Activated B cell treated with CpG ODN at 0.5 μM for 24 hours (primary cell): ENCODE results near the gene ING3. TPM values are rescaled to one million over a fixed set of nuclear protein-coding genes. Genes with fewer than 3 reads are reported as not detected.

ENCODE experiments used
- ATAC-seq: fragments of 200-7000 bp; cut with Tn5 transposase; one replicate; pipeline ENCODE4 v1.10.0; 2021; ENCODE audit warnings: low read depth, mild to moderate bottlenecking, moderate library complexity
- CTCF ChIA-PET: fragments of 350-600 bp; sonication (Branson Sonifier 250); formaldehyde crosslinking; loops from one replicate; lab custom pipeline; 2021; ENCODE audit warnings: antibody characterized with exemption; lab: Charles Lee
- POLR2A ChIA-PET: fragments of 350-600 bp; sonication (Branson Sonifier 250); formaldehyde crosslinking; loops from one replicate; lab custom pipeline; 2021; ENCODE audit warnings: antibody characterized with exemption; lab: Charles Lee
- DNase-seq: peaks from one replicate; pipeline ENCODE4 v3.0.0; 2022
- H3K27ac Mint-ChIP-seq: one replicate; pipeline ENCODE4 v1.8.0; 2020; ENCODE audit warnings: mixed read lengths
- H3K27me3 Mint-ChIP-seq: one replicate; pipeline ENCODE4 v1.8.0; 2021; ENCODE audit warnings: mixed read lengths
- H3K36me3 Mint-ChIP-seq: one replicate; pipeline ENCODE4 v1.8.0; 2021; ENCODE audit warnings: low read depth, mixed read lengths
- H3K4me1 Mint-ChIP-seq: one replicate; pipeline ENCODE4 v1.8.0; 2021; ENCODE audit warnings: mixed read lengths
- H3K4me3 Mint-ChIP-seq: one replicate; pipeline ENCODE4 v1.8.0; 2020; ENCODE audit warnings: mild to moderate bottlenecking, mixed read lengths
- H3K9me3 Mint-ChIP-seq: one replicate; pipeline ENCODE4 v1.8.0; 2020; ENCODE audit warnings: mixed read lengths
- intact Hi-C: fragments of 100-400 bp; cut with micrococcal nuclease; formaldehyde crosslinking; loops from one replicate; pipeline ENCODE4 v1.15.1; 2024
- total RNA-seq: library from RNA; stranded (reverse); gene quantifications from 2 replicates; pipeline ENCODE4 v1.2.3, GENCODE V29; 2022
- TF ChIP-seq, protein P1 (sequence below): fragments of 200-600 bp; IDR thresholded peaks from one replicate; pipeline ENCODE4 v1.8.0; 2022; ENCODE audit warnings: antibody characterized with exemption, mild to moderate bottlenecking

ING3 gene
- total RNA-seq, 1 donor from 2014 or later: 36.1 TPM

DNA sequence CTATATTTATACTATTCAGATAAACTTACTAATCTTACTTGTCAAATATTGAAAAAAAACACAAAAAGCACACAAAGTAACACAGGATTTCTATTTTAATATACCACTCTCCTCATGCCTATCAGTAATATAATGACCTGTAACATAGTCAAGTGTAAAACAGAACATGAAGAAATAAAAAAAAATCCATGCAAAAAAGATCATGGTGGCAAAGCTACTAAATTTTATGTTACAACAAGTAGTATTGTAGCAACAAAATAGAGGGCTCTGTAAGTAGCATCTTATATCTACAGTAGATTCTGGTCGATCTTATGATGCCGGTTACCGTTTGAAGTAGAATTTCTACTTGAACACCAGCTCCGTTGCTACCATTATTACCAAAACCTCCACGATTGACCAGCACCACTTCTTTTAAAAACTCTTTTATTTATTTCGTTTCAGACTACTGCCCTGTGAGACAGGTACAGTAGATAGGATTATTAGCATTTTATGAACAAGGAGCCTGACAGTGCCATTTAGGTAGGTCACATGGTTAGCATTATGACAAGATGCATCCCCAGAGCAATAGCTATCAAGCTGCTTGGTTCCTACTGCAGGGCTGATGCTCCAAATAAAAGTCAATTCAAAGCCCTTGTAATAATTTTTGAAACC, 40.0 kb downstream of the ING3 start:
- Mint-ChIP-seq H3K36me3 (no peaks in the 10 kb centered on the region), H3K4me1 (peaks cover 24% of the 10 kb centered on the region), H3K9me3 (no peaks in the 10 kb centered on the region), H3K4me3 (no peak overlapping the region), H3K27ac (no peak overlapping the region), H3K27me3 (peaks cover 31% of the 10 kb centered on the region)
- POLR2A ChIA-PET: interaction anchor here (0.6 kb wide), 2 partner anchors 9 to 430 kb away, joined by 3 read pairs; no protein-coding TSS in a partner anchor
- DNase-seq (no peak), ATAC-seq (no peak)
- CTCF ChIA-PET: interaction anchor here (1.0 to 6.5 kb wide), 2 partner anchors 92 to 118 kb away, joined by 3 to 48 read pairs; no protein-coding TSS in a partner anchor
- TF ChIP-seq, protein P1, sequence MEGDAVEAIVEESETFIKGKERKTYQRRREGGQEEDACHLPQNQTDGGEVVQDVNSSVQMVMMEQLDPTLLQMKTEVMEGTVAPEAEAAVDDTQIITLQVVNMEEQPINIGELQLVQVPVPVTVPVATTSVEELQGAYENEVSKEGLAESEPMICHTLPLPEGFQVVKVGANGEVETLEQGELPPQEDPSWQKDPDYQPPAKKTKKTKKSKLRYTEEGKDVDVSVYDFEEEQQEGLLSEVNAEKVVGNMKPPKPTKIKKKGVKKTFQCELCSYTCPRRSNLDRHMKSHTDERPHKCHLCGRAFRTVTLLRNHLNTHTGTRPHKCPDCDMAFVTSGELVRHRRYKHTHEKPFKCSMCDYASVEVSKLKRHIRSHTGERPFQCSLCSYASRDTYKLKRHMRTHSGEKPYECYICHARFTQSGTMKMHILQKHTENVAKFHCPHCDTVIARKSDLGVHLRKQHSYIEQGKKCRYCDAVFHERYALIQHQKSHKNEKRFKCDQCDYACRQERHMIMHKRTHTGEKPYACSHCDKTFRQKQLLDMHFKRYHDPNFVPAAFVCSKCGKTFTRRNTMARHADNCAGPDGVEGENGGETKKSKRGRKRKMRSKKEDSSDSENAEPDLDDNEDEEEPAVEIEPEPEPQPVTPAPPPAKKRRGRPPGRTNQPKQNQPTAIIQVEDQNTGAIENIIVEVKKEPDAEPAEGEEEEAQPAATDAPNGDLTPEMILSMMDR: no peak
- intact Hi-C loops: no loop called here

- intact Hi-C loops: no loop called here
- H3K4me1 Mint-ChIP-seq: peaks cover 29% of the 10 kb centered on the region
- POLR2A ChIA-PET: interaction anchor here (0.6 kb wide), 2 partner anchors 8 to 430 kb away, joined by 3 read pairs; no protein-coding TSS in a partner anchor
Observed at GRCh38 chr7:120991161-120991560, 40.6 kb downstream of the ING3 start.

GRCh38 chr7:120991581-120991980, 41.0 kb downstream of the ING3 start:
- CTCF ChIA-PET: no interaction called here
- H3K27me3 Mint-ChIP-seq: peaks cover 28% of the 10 kb centered on the region
- ATAC-seq: no peak

More at GRCh38 chr7:120991161-120991560, 40.6 kb downstream of the ING3 start:
- Mint-ChIP-seq H3K4me3 (no peak overlapping the region), H3K9me3 (no peaks in the 10 kb centered on the region), H3K27ac (no peak overlapping the region), H3K27me3 (peaks cover 32% of the 10 kb centered on the region), H3K36me3 (no peaks in the 10 kb centered on the region)
- TF ChIP-seq, protein P1: no peak
- CTCF ChIA-PET: interaction anchor here (1.0 to 6.5 kb wide), 2 partner anchors 91 to 117 kb away, joined by 3 to 48 read pairs; no protein-coding TSS in a partner anchor
- ATAC-seq (no peak), DNase-seq (no peak)

DNA sequence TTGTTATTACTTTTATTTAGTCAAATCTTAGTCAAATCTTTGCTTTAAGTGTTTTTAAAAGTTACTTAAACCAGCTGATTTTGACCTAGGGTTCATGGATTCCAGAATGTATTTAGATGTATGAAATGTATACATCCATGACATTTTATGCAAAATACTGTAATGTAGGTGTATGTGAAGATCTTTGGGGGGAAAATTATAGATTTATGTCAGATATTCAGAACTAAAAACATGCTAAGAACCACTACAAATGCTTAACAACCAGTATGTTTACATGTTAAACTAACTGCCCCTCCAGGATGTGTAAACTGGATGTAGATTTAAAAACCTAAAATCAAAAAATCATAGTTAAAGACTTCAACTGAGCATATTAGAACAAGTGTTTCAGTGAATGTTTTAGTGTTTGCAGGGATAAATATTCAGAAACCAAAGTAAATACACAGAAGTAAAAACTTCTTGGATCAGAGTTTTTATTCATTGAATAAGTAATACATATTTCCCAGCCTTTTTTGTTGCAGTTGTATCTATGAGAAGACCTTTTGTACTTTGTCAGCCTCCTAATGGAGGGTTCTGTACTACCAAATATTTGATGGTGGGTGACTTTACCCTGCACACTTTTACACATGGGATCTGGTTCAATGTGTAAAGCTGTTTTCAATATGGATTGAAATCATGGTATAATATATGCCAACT, 41.8 kb downstream of the ING3 start:
- no peaks in the 10 kb centered on the region for H3K36me3 Mint-ChIP-seq
- DNase-seq (no peak), ATAC-seq (no peak)
- peaks cover 28% of the 10 kb centered on the region for H3K27me3 Mint-ChIP-seq
- ChIA-PET CTCF (no interaction called here), POLR2A (no interaction called here)
- no peak overlapping the region for H3K4me3 Mint-ChIP-seq
- intact Hi-C loops: no loop called here
- H3K27ac Mint-ChIP-seq: no peak overlapping the region
- TF ChIP-seq, protein P1: no peak
- peaks cover 37% of the 10 kb centered on the region for H3K4me1 Mint-ChIP-seq
- H3K9me3 Mint-ChIP-seq: no peaks in the 10 kb centered on the region

More at GRCh38 chr7:120991581-120991980, 41.0 kb downstream of the ING3 start:
- Mint-ChIP-seq H3K27ac (no peak overlapping the region), H3K4me3 (no peak overlapping the region), H3K4me1 (peaks cover 32% of the 10 kb centered on the region), H3K9me3 (no peaks in the 10 kb centered on the region), H3K36me3 (no peaks in the 10 kb centered on the region)
- POLR2A ChIA-PET: no interaction called here
- intact Hi-C loops: no loop called here
- no peak for DNase-seq
- TF ChIP-seq, protein P1: no peak

DNA sequence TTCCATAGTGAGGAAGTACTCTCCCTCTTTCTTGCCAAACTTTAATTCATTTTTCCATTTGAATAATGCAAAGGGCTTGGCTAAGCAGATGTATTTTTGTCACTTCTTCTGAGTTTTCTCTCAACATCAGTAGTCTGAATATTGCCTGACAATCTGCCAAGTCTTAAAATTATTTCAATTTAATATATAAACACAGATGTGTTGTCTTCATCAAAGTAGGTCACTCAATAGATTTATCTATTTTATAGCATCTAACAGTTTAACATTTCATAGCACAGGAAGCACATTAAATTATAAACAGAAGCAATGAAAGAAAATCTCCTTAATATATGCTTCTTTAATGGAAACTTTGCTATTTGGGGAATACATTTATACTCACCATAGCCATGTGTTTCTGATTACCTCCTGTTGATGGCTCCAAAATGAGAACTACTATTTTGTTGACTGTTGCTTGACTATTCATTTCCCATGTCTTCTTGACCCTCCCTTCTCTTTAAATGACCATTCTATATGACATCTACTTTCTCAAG, 42.5 kb downstream of the ING3 start:
- peaks cover 25% of the 10 kb centered on the region for H3K27me3 Mint-ChIP-seq
- no peak overlapping the region for H3K27ac Mint-ChIP-seq
- intact Hi-C loops: no loop called here
- POLR2A ChIA-PET: no interaction called here
- no peaks in the 10 kb centered on the region for H3K9me3 Mint-ChIP-seq
- TF ChIP-seq, protein P1: no peak
- H3K4me3 Mint-ChIP-seq: no peak overlapping the region
- no peaks in the 10 kb centered on the region for H3K36me3 Mint-ChIP-seq
- DNase-seq (no peak), ATAC-seq (no peak)
- peaks cover 31% of the 10 kb centered on the region for H3K4me1 Mint-ChIP-seq
- CTCF ChIA-PET: no interaction called here
